HCT116 (cell line): Measurements from ENCODE around the gene PRKCA. TPM values are rescaled to one million over a fixed set of nuclear protein-coding genes. Genes with fewer than 3 reads are reported as not detected.

Experiments
- ATAC-seq: fragments of 200-7000 bp; cut with Tn5 transposase; 2 replicates; pipeline ENCODE4 v1.9.1; 2020; ENCODE audit warnings: mild to moderate bottlenecking, moderate library complexity
- BruUV-seq: library from RNA; stranded (reverse); fragments of 400-500 nt; replicated peaks from 2 replicates; lab custom pipeline; 2021; lab: Mats Ljungman, UMichigan
- CTCF ChIA-PET: fragments of 300-600 bp; sonication (Branson Sonifier 250); formaldehyde crosslinking; loops from one replicate; lab custom pipeline; 2021; ENCODE audit warnings: antibody characterized with exemption; lab: Charles Lee
- POLR2A ChIA-PET: fragments of 300-600, 350-600 bp; sonication (Branson Sonifier 250); formaldehyde crosslinking; loops from one replicate; lab custom pipeline; 2021; ENCODE audit warnings: antibody characterized with exemption; lab: Charles Lee
- RAD21 ChIA-PET, 2 experiments: fragments of 300-600 bp; sonication (Branson Sonifier 250); formaldehyde crosslinking; loops; one replicate each; lab custom pipeline; 2023; ENCODE audit warnings: low total read pairs in 2 of 2; ENCODE audit not compliant: uncharacterized antibody in 2 of 2, unreplicated experiment in 2 of 2, low non-redundant PET in 1 of 2; lab: Charles Lee
- DNase-seq: peaks from one replicate; pipeline ENCODE4 v3.0.0-alpha.2; 2010; ENCODE audit warnings: low read depth, low spot score
- H2AFZ ChIP-seq: fragments of 200-600 bp; shearing (Covaris generic), sonication (generic); 2 replicates; pipeline ENCODE4 v1.6.1; 2017; ENCODE audit warnings: low read depth, mixed run types, mixed read lengths, antibody characterized with exemption, low read length; ENCODE audit not compliant: poor library complexity, severe bottlenecking
- H3K27ac ChIP-seq: 2 replicates; pipeline ENCODE4 v1.5.1; 2012; ENCODE audit warnings: low read depth, low read length
- H3K27me3 ChIP-seq: fragments of 200-600 bp; sonication (generic); 2 replicates; pipeline ENCODE4 v1.6.1; 2016; ENCODE audit warnings: mixed run types, low read length, mixed read lengths; ENCODE audit not compliant: insufficient read depth
- H3K36me3 ChIP-seq, 2 experiments: fragments of 200-500 bp in 1 of 2; fragments of 200-600 bp in 1 of 2; sonication (Bioruptor generic) in 1 of 2; sonication (generic) in 1 of 2; 2 replicates each; pipeline versions ENCODE4 v1.5.1 to v1.6.1; 2014 to 2016; ENCODE audit warnings: low read length in 2 of 2, inconsistent platforms in 1 of 2, mixed read lengths in 1 of 2, mixed run types in 1 of 2; ENCODE audit not compliant: insufficient read depth in 2 of 2, control insufficient read depth in 1 of 2
- H3K4me1 ChIP-seq, 2 experiments: fragments of 200-600 bp in 1 of 2; sonication (generic) in 1 of 2; 2 replicates each; pipeline versions ENCODE4 v1.5.1 to v1.6.1; 2012 to 2017; ENCODE audit warnings: low read length in 2 of 2, inconsistent platforms in 1 of 2, mild to moderate bottlenecking in 1 of 2, mixed read lengths in 1 of 2, mixed run types in 1 of 2, moderate library complexity in 1 of 2; ENCODE audit not compliant: insufficient read depth in 2 of 2, control insufficient read depth in 1 of 2
- H3K4me2 ChIP-seq: fragments of 200-600 bp; sonication (generic); 2 replicates; pipeline ENCODE4 v1.6.1; 2017; ENCODE audit warnings: mixed run types, low read length, mixed read lengths
- H3K4me3 ChIP-seq, 2 experiments: fragments of 200-600 bp in 1 of 2; sonication (generic) in 1 of 2; replicated peaks in 1 of 2; 2 replicates each; pipeline ENCODE4 v1.5.1; 2011 to 2016; ENCODE audit warnings: low read length in 2 of 2, control low read depth in 1 of 2, low read depth in 1 of 2, mild to moderate bottlenecking in 1 of 2, mixed read lengths in 1 of 2, mixed run types in 1 of 2
- H3K79me2 ChIP-seq: fragments of 200-600 bp; sonication (generic); 2 replicates; pipeline ENCODE4 v1.6.1; 2017; ENCODE audit warnings: mild to moderate bottlenecking, mixed run types, low read length, moderate library complexity, mixed read lengths; ENCODE audit not compliant: insufficient read depth
- H3K9ac ChIP-seq: fragments of 200-600 bp; sonication (generic); 2 replicates; pipeline ENCODE4 v1.6.1; 2016; ENCODE audit warnings: low read length, mixed read lengths
- H3K9me2 ChIP-seq: fragments of 200-600 bp; sonication (generic), shearing (Covaris generic); 2 replicates; pipeline ENCODE4 v1.6.1; 2017; ENCODE audit warnings: mixed run types, mild to moderate bottlenecking, moderate library complexity; ENCODE audit not compliant: insufficient read depth
- H3K9me3 ChIP-seq, 2 experiments: fragments of 200-500 bp in 1 of 2; fragments of 200-600 bp in 1 of 2; sonication (Bioruptor generic) in 1 of 2; sonication (generic) in 1 of 2; 2 replicates each; pipeline ENCODE4 v1.6.1; 2014 to 2017; ENCODE audit warnings: low read length in 2 of 2, mixed read lengths in 2 of 2, inconsistent platforms in 1 of 2, low read depth in 1 of 2, mild to moderate bottlenecking in 1 of 2, mixed run types in 1 of 2, moderate library complexity in 1 of 2; ENCODE audit not compliant: control insufficient read depth in 1 of 2, insufficient read depth in 1 of 2
- H4K20me1 ChIP-seq: fragments of 200-600 bp; sonication (generic), shearing (Covaris generic); 2 replicates; pipeline ENCODE4 v1.6.1; 2017; ENCODE audit warnings: mixed run types, mild to moderate bottlenecking, moderate library complexity; ENCODE audit not compliant: insufficient read depth
- CBX3 ChIP-seq: IDR thresholded peaks from 2 replicates; pipeline ENCODE4 v1.6.1; 2012; ENCODE audit warnings: low read depth
- ELF1 ChIP-seq: IDR thresholded peaks from 2 replicates; pipeline ENCODE4 v1.6.1; 2012; ENCODE audit warnings: low read depth, borderline replicate concordance
- EZH2 ChIP-seq: fragments of 200-600 bp; sonication (generic); IDR thresholded peaks from 2 replicates; pipeline ENCODE4 v1.6.1; 2017; ENCODE audit warnings: antibody characterized with exemption, mixed run types
- FOSL1 ChIP-seq: IDR thresholded peaks from 2 replicates; pipeline ENCODE4 v1.6.1; 2012; ENCODE audit warnings: low read depth
- POLR2A ChIP-seq: IDR thresholded peaks from 2 replicates; pipeline ENCODE4 v1.7.0; 2011; ENCODE audit warnings: borderline replicate concordance; ENCODE audit not compliant: insufficient read depth, insufficient read length; ENCODE audit errors: extremely low read depth
- RAD21 ChIP-seq: IDR thresholded peaks from 2 replicates; pipeline ENCODE4 v1.6.1; 2012; ENCODE audit warnings: low read depth, mild to moderate bottlenecking
- SP1 ChIP-seq: IDR thresholded peaks from 2 replicates; pipeline ENCODE4 v1.6.1; 2012; ENCODE audit warnings: low read depth
- TCF7L2 ChIP-seq: IDR thresholded peaks from 2 replicates; pipeline ENCODE4 v1.7.0; 2011; ENCODE audit warnings: borderline replicate concordance, inconsistent platforms; ENCODE audit not compliant: insufficient read depth, insufficient read length; ENCODE audit errors: extremely low read depth
- ZFX ChIP-seq: fragments of 450-650 bp; IDR thresholded peaks from 2 replicates; pipeline ENCODE4 v1.6.1; 2017
- ZNF274 ChIP-seq: fragments of 200-500 bp; sonication (Bioruptor generic); IDR thresholded peaks from 2 replicates; pipeline ENCODE4 v1.6.1; 2014; ENCODE audit warnings: mild to moderate bottlenecking, low read depth, low read length, inconsistent platforms
- intact Hi-C: fragments of 100-400 bp; cut with micrococcal nuclease; formaldehyde crosslinking; loops from 2 replicates; pipeline ENCODE4 v1.10.0; 2022
- total RNA-seq: library from RNA; stranded (reverse); gene quantifications from one replicate; pipeline ENCODE4 v1.2.1, GENCODE V29; 2021; ENCODE audit not compliant: unreplicated experiment
- TF ChIP-seq, protein P1 (sequence below): IDR thresholded peaks from 2 replicates; pipeline ENCODE4 v1.6.1; 2012; ENCODE audit warnings: low read depth
- TF ChIP-seq, protein P2 (sequence below): IDR thresholded peaks from 2 replicates; pipeline ENCODE4 v1.6.1; 2012
- TF ChIP-seq, protein P3 (sequence below): IDR thresholded peaks from 2 replicates; pipeline ENCODE4 v1.6.1; 2011; ENCODE audit warnings: mild to moderate bottlenecking, low read length, moderate library complexity; ENCODE audit not compliant: insufficient replicate concordance; ENCODE audit errors: extremely low read depth

The PRKCA gene
- total RNA-seq, 1 experiment from 2014 or later, result 18.8 TPM

DNA sequence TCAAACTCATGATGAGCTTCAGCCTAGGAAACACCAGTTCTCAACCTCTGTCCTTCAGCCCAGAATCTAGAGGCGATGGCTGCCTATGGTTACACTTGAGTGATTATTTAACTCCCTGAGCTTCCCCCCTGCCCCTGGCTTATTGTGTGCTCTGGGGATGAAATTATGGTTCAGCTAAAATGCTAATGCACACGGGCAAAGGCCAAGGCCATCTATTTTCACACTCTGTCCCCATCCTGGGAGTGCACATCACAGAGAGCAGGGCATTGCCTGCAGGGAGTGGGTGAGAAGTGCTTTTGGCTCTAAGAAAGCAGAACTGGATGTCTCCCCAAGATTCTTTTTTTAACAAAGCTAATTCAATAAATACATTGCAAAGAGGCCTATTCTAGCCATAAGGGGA, 510.9 kb downstream of the PRKCA start:
- CTCF ChIA-PET, result no interaction called here

More for the DNA sequence above, 510.9 kb downstream of the PRKCA start:
- Histone ChIP-seq H3K4me3 (no peak overlapping the region), H3K27me3 (no peaks in the 10 kb centered on the region; the same call in 1 of the 2 replicates), H3K9me3 (peaks cover 0 to 8% of the 10 kb centered on the region in 2 experiments; a peak in 1 of 4 replicates), H4K20me1 (no peaks in the 10 kb centered on the region), H3K9ac (no peak overlapping the region), H3K4me1 (no peaks in the 10 kb centered on the region), H3K4me2 (no peak overlapping the region), H2AFZ (no peak overlapping the region), H3K9me2 (no peaks in the 10 kb centered on the region), H3K79me2 (no peaks in the 10 kb centered on the region), H3K36me3 (no peaks in the 10 kb centered on the region), H3K27ac (no peak overlapping the region)
- TF ChIP-seq CBX3, result no peak
- TF ChIP-seq EZH2, result no peak
- TF ChIP-seq, protein P1, sequence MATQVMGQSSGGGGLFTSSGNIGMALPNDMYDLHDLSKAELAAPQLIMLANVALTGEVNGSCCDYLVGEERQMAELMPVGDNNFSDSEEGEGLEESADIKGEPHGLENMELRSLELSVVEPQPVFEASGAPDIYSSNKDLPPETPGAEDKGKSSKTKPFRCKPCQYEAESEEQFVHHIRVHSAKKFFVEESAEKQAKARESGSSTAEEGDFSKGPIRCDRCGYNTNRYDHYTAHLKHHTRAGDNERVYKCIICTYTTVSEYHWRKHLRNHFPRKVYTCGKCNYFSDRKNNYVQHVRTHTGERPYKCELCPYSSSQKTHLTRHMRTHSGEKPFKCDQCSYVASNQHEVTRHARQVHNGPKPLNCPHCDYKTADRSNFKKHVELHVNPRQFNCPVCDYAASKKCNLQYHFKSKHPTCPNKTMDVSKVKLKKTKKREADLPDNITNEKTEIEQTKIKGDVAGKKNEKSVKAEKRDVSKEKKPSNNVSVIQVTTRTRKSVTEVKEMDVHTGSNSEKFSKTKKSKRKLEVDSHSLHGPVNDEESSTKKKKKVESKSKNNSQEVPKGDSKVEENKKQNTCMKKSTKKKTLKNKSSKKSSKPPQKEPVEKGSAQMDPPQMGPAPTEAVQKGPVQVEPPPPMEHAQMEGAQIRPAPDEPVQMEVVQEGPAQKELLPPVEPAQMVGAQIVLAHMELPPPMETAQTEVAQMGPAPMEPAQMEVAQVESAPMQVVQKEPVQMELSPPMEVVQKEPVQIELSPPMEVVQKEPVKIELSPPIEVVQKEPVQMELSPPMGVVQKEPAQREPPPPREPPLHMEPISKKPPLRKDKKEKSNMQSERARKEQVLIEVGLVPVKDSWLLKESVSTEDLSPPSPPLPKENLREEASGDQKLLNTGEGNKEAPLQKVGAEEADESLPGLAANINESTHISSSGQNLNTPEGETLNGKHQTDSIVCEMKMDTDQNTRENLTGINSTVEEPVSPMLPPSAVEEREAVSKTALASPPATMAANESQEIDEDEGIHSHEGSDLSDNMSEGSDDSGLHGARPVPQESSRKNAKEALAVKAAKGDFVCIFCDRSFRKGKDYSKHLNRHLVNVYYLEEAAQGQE, result no peak
- TF ChIP-seq ELF1, result no peak
- no peak for TF ChIP-seq SP1
- TF ChIP-seq, protein P2, sequence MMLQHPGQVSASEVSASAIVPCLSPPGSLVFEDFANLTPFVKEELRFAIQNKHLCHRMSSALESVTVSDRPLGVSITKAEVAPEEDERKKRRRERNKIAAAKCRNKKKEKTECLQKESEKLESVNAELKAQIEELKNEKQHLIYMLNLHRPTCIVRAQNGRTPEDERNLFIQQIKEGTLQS, result no peak
- no peak for TF ChIP-seq ZNF274
- no peak for TF ChIP-seq FOSL1
- TF ChIP-seq TCF7L2, result no peak
- no peak for TF ChIP-seq ZFX
- no peak for TF ChIP-seq RAD21
- TF ChIP-seq, protein P3, sequence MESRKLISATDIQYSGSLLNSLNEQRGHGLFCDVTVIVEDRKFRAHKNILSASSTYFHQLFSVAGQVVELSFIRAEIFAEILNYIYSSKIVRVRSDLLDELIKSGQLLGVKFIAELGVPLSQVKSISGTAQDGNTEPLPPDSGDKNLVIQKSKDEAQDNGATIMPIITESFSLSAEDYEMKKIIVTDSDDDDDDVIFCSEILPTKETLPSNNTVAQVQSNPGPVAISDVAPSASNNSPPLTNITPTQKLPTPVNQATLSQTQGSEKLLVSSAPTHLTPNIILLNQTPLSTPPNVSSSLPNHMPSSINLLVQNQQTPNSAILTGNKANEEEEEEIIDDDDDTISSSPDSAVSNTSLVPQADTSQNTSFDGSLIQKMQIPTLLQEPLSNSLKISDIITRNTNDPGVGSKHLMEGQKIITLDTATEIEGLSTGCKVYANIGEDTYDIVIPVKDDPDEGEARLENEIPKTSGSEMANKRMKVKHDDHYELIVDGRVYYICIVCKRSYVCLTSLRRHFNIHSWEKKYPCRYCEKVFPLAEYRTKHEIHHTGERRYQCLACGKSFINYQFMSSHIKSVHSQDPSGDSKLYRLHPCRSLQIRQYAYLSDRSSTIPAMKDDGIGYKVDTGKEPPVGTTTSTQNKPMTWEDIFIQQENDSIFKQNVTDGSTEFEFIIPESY, result no peak
- no peak for TF ChIP-seq POLR2A
- no TSS peak for BruUV-seq
- ChIA-PET POLR2A (no interaction called here), RAD21 (no interaction called here)
- intact Hi-C loops, result no loop called here
- ATAC-seq (no peak), DNase-seq (no peak)
